ENCODE measurements around the gene TBL3.
A peak's percentile ranks its signal among the peaks of the same experiment; 100 is the strongest.
"Not testable (repeated sequence)": the region's sequence is repeated elsewhere in the genome, so short reads cannot be mapped to it uniquely, and the experiment has no call there.

The TBL3 gene

DNA sequence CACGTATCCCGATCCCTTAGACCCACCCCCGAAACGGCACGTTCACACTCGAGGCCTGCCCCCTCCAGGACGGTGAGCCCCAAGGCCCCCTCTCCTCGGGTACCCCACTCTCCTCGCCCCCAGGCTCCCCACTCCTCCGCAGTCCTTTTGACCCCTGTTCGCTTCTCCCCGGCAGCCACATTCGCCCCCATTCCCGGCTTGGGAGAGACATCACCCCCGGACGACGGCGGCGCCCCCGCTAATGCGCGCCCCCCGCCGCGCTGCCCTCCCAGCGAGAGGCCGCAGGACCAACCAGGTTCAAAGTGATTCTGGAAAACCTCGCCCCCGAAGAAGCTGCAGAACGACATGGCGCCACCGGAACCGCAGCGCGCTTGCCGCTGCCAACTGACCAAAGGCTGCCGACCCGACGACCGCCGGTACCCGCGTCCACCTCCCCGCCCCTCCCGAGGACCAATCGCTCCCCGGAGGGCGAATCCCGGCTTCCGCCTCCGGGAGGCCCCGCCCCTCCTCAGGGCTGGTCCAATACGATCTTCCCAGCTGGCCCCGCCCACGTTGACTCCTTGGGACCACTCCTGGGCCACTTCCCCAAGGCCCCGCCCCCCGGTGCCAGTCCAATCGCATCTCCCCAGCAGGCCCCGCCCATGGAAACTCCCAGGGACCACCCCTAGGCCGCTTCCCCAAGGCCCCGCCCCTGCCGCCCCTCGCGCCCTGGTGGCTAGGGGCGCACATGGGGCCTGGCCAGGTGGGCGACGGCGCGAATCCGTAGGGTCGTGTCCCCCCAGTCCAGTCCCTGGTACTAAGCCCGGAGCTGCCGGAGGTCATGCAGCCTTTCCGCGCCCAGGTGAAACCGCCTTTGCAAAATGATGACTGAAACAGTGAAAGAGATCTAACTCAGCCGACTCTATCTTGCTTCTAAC lies 28.8 kb upstream of the TBL3 start, which contains the start of gene MSRB1:
Gene MSRB1, minus strand, starts transcription at position 390 of the 917 bp plus-strand sequence. Its CDS starts 43 bp downstream, at position 347.
- peak; percentile 100 for DNase-seq (ENCODE audit: low read depth)

- no peak for DNase-seq (ENCODE audit: low read depth)
Observed at GRCh38 chr16:1944612-1945199, 27.1 kb upstream of the TBL3 start.

GRCh38 chr16:1945559-1946391 lies 26.1 kb upstream of the TBL3 start:
- DNase-seq (ENCODE audit: low read depth), result no peak

GRCh38 chr16:1946495-1947368 lies 25.1 kb upstream of the TBL3 start:
- no peak for DNase-seq (ENCODE audit: low read depth)

GRCh38 chr16:1947369-1947670 lies 24.5 kb upstream of the TBL3 start:
- DNase-seq (ENCODE audit: low read depth), result no peak

DNA sequence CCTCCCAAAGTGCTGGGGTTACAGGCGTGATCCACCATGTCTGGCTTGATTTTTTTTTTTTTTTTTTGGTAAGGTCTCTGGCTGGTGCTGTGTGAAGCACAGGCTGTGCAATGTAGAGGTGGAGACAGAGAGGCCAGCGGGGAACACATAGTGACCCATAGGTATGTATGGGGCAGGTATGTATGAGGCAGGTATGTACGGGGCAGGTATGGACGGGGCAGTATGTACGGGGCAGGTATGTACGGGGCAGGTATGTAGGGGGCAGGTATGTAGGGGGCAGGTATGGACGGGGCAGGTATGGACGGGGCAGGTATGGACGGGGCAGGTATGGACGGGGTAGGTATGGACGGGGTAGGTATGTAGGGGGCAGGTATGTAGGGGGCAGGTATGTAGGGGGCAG lies 22.3 kb upstream of the TBL3 start:
- no peak for DNase-seq (ENCODE audit: low read depth)

DNA sequence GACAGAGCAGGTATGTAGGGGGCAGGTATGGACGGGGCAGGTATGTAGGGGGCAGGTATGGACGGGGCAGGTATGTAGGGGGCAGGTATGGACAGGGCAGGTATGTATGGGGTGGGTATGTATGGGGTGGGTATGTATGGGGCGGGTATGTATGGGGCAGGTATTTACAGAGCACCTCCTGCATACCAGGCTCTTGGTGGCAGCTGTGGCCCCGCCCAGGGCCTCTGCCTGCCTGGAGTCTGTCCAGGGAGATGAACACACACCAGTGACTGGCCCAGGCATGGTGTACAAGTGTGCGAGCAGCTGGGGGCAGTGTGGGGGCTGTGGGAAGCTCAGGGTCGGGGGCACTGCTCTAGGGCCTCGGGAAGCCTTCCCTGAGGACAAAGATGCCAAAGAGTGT lies 21.8 kb upstream of the TBL3 start:
- no peak for DNase-seq (ENCODE audit: low read depth)

DNA sequence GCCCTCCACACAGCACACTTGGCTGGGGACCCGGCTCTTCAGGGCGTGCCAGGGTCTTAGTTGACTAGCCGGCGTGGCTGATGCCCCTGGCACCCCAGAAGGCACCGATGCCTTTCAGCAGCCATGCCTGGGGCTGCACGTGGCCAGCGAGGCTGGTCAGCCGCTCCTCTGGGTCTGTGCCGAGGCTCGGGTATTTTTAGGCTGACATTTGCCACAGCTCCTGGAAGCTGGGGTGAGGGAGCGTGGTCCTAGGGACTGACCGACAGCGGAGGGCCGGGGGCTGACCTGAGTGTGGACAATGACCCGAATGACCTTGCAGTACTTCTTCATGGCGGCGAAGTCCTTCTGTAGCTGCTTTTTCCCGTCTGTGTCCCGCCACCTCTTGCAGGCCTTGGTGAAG lies 21.3 kb upstream of the TBL3 start:
- no peak for DNase-seq (ENCODE audit: low read depth)

DNA sequence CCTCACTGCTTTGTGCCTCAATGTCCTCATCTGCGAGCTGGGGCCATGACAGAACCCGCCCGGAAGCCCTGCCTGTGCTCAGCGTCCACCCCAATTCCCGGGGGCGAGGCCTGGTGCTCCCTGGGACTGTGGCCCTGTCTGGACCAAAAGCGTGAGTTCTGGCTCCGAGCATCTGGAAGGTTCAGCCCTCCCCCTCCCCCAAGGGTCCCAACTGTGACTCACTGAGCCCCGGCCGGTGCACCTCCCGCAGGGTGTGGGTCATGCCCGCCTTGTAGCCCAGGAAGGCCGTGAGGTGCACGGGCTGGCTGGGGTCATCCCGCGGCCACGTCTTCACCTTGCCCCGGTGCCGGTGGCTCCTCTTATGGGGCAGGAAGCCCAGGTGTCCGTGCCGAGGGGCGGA lies 18.1 kb upstream of the TBL3 start:
- DNase-seq (ENCODE audit: low read depth), result no peak

DNA sequence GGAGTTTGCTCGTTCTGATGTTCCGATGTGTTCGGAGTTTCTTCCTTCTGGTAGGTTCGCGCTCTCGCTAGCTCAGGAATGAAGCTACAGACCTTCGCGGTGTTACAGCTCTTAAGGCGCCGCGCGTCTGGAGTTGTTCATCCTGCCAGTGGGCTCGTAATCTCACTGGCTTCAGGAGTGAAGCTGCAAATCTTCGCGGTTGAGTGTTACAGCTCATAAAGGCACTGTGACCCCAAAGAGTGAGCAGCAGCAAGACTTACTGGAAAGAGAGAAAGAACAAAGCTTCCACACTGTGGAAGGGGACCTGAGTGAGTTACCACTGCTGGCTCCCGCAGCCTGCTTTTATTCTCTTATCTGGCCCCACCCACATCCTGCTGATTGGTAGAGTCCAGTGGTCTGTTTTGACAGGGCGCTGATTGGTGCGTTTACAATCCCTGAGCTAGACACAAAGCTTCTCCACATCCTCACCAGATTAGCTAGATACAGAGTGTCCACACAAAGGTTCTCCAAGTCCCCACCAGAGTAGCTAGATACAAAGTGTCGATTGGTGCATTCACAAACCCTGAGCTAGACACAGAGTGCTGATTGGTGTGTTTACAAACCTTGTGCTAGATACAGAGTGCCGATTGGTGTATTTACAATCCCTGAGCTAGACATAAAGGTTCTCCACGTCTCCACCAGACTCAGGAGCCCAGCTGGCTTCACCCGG lies 14.3 kb upstream of the TBL3 start:
- DNase-seq (ENCODE audit: low read depth), result not testable (repeated sequence)

DNA sequence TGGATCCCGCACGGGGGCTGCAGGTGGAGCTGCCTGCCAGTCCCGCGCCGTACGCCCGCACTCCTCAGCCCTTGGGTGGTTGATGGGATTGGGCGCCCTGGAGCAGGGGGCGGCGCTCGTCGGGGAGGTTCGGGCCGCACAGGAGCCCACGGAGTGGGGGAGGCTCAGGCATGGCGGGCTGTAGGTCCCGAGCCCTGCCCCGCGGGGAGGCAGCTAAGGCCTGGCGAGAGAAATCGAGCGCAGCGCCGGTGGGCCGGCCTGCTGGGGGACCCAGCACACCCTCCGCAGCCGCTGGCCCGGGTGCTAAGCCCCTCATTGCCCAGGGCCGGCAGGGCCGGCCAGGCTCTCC lies 13.7 kb upstream of the TBL3 start:
- not testable (repeated sequence) for DNase-seq (ENCODE audit: low read depth)

- no peak for DNase-seq (ENCODE audit: low read depth)
Observed at GRCh38 chr16:1958715-1959268, 13.1 kb upstream of the TBL3 start.

GRCh38 chr16:1959269-1960039 lies 12.4 kb upstream of the TBL3 start, which contains the start of gene NDUFB10:
TSS of gene NDUFB10 (plus strand) at chr16:1959538. CDS start at chr16:1959625, 87 bp downstream.
- DNase-seq (ENCODE audit: low read depth), result peak; percentile 94

- DNase-seq (ENCODE audit: low read depth), result no peak
Observed at GRCh38 chr16:1960665-1961630, 10.9 kb upstream of the TBL3 start.

DNA sequence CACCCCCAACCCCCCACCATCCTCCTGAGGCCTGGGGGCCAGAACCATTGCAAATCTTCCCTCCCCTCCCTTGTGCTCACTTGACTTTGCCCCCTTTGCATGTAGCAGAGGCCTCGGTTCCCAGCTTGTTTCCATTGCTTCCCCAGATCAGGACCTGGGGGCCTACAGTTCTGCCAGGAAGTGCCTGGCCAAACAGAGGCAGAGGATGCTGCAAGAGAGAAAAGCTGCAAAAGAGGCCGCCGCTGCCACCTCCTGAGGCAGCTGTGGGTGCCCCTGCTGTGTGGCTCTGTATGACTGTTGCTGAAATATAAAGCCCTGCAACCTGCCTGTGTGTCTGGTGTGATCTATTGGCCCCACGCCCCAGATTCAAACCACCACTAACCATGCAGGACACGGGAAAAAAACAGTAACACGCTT lies 10.2 kb upstream of the TBL3 start:
- no peak for DNase-seq (ENCODE audit: low read depth)

- not testable (repeated sequence) for DNase-seq (ENCODE audit: low read depth)
Observed at GRCh38 chr16:1962161-1963153, 9.4 kb upstream of the TBL3 start.

GRCh38 chr16:1963806-1964505 lies 7.9 kb upstream of the TBL3 start:
- DNase-seq (ENCODE audit: low read depth), result no peak

Data from activated T-cell treated with anti-CD3 and anti-CD28 coated beads for 48 hours (primary cell).